ENCODE measurements around the gene CATSPERD. TPM values are rescaled to one million over a fixed set of nuclear protein-coding genes. Genes with fewer than 3 reads are reported as not detected.

CATSPERD gene
- not detected for polyA plus RNA-seq (2012; ENCODE audit: missing spikeins)

- FAIRE-seq: peak; percentile 98
- peak; percentile 97 for DNase-seq (ENCODE audit: insufficient read length)
- TF ChIP-seq TAF1 (IDR thresholded peaks at IDR 0.05; ENCODE audit: borderline replicate concordance, low read depth, low read length): peak; percentile 78; the same call in 1 of the 2 replicates
- TF ChIP-seq POLR2AphosphoS5 (IDR thresholded peaks at IDR 0.05; ENCODE audit: low read depth, low read length): peak; percentile 82
- TF ChIP-seq POLR2A (IDR thresholded peaks at IDR 0.05; ENCODE audit: low read depth, low read length): peak; percentile 90
Observed at GRCh38 chr19:5719961-5720790, at the start of gene CATSPERD, which contains the start of gene LONP1. CATSPERD (plus strand) TSS chr19:5720637; CDS start chr19:5720738, 101 bp downstream. LONP1 (minus strand) TSS chr19:5720146; CDS start chr19:5720132, 14 bp downstream.

GRCh38 chr19:5671600-5671999 is 48.8 kb upstream of the CATSPERD start:
- DNase-seq (ENCODE audit: insufficient read length) (no peak), FAIRE-seq (no peak)
- TF ChIP-seq POLR2AphosphoS5 (IDR thresholded peaks at IDR 0.05; ENCODE audit: low read depth, low read length): no peak
- no peak for TF ChIP-seq TAF1 (IDR thresholded peaks at IDR 0.05; ENCODE audit: borderline replicate concordance, low read depth, low read length)
- TF ChIP-seq POLR2A (IDR thresholded peaks at IDR 0.05; ENCODE audit: low read depth, low read length): no peak

- DNase-seq (ENCODE audit: insufficient read length): no peak
- TF ChIP-seq POLR2A (IDR thresholded peaks at IDR 0.05; ENCODE audit: low read depth, low read length) (0 out of 2 replicates have a peak, but pooled peaks have one; percentile 20), POLR2AphosphoS5 (IDR thresholded peaks at IDR 0.05; ENCODE audit: low read depth, low read length) (no peak)
- no peak for FAIRE-seq
Observed at GRCh38 chr19:5672708-5673459, 47.6 kb upstream of the CATSPERD start.

DNA sequence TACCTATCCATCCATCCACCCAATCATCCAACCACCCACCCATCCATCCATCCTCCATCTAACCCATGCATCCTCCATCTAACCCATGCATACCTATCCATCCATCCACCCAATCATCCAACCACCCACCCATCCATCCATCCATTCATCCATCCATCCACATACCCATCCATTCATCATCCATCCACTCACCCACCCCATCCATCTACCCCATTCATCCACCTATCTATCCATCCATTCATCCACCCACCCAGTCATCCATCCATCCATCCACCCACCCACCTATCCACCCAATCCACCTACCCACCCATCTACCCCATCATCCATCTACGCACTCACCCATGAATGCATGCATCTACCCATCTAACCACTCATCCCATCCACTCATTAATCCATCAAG is 46.7 kb upstream of the CATSPERD start:
- DNase-seq (ENCODE audit: insufficient read length) (no peak), FAIRE-seq (peak; percentile 78)
- TF ChIP-seq POLR2A (IDR thresholded peaks at IDR 0.05; ENCODE audit: low read depth, low read length) (no peak), POLR2AphosphoS5 (IDR thresholded peaks at IDR 0.05; ENCODE audit: low read depth, low read length) (no peak), TAF1 (IDR thresholded peaks at IDR 0.05; ENCODE audit: borderline replicate concordance, low read depth, low read length) (no peak)

GRCh38 chr19:5674714-5675113 is 45.7 kb upstream of the CATSPERD start:
- FAIRE-seq (no peak), DNase-seq (ENCODE audit: insufficient read length) (no peak)
- no peak for TF ChIP-seq POLR2A (IDR thresholded peaks at IDR 0.05; ENCODE audit: low read depth, low read length)
- no peak for TF ChIP-seq TAF1 (IDR thresholded peaks at IDR 0.05; ENCODE audit: borderline replicate concordance, low read depth, low read length)
- TF ChIP-seq POLR2AphosphoS5 (IDR thresholded peaks at IDR 0.05; ENCODE audit: low read depth, low read length): no peak

DNA sequence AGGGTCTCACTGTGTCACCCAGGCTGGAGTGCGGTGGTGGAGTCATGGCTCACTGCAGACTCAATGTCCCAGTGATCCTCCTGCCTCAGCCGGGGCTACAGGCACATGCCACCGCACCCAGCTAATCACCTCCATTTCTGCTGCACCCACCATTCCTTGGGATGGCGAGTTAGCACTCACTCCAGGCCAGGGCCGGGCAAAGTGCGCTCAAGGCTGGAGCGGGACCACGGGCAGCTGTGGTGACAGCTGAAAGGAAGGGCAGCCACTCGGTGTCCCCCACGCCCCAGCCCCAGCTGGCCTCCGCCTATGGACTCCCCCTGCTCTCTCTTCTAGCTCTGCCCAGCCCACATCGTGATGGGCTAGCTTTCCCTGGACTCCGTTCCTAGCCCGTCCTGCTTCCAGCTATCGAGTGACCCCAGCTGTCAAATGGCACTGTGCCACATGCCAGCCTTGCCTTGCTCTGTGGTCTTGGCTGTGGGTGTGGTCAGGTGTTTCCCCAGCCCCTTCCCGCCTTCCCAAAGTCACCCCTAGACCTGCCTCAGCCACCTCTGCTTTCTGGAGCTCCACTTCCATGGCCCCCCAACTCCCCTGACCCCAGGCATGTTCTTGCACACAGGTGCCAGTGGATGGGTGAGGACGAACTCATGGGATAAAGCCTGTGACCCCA is 44.2 kb upstream of the CATSPERD start:
- no peak for FAIRE-seq
- no peak for DNase-seq (ENCODE audit: insufficient read length)
- TF ChIP-seq TAF1 (IDR thresholded peaks at IDR 0.05; ENCODE audit: borderline replicate concordance, low read depth, low read length): no peak
- TF ChIP-seq POLR2AphosphoS5 (IDR thresholded peaks at IDR 0.05; ENCODE audit: low read depth, low read length): no peak
- no peak; the same call in 1 of the 2 replicates for TF ChIP-seq POLR2A (IDR thresholded peaks at IDR 0.05; ENCODE audit: low read depth, low read length)

DNA sequence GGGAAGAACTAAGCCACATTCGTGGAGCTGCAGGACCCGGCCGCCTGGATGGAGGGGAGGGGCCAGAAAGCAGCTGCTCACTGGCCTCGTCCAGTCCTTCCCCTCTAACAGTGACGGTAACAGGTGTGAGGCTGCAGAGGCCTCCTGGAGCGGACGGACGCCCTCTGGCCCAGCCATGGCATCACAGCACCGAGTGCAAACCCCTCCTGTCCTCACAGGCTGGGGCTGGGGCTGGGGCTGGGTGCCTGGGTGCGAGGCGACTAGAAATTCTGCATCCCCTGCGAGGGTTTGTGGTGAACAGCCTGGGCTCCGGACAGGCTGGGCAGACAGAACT is 43.7 kb upstream of the CATSPERD start:
- no peak for TF ChIP-seq POLR2AphosphoS5 (IDR thresholded peaks at IDR 0.05; ENCODE audit: low read depth, low read length)
- no peak for TF ChIP-seq POLR2A (IDR thresholded peaks at IDR 0.05; ENCODE audit: low read depth, low read length)
- TF ChIP-seq TAF1 (IDR thresholded peaks at IDR 0.05; ENCODE audit: borderline replicate concordance, low read depth, low read length): no peak
- DNase-seq (ENCODE audit: insufficient read length) (no peak), FAIRE-seq (no peak)

- FAIRE-seq (no peak), DNase-seq (ENCODE audit: insufficient read length) (no peak)
- TF ChIP-seq POLR2A (IDR thresholded peaks at IDR 0.05; ENCODE audit: low read depth, low read length) (no peak), TAF1 (IDR thresholded peaks at IDR 0.05; ENCODE audit: borderline replicate concordance, low read depth, low read length) (no peak), POLR2AphosphoS5 (IDR thresholded peaks at IDR 0.05; ENCODE audit: low read depth, low read length) (no peak)
Observed at GRCh38 chr19:5677136-5677535, 43.3 kb upstream of the CATSPERD start.

DNA sequence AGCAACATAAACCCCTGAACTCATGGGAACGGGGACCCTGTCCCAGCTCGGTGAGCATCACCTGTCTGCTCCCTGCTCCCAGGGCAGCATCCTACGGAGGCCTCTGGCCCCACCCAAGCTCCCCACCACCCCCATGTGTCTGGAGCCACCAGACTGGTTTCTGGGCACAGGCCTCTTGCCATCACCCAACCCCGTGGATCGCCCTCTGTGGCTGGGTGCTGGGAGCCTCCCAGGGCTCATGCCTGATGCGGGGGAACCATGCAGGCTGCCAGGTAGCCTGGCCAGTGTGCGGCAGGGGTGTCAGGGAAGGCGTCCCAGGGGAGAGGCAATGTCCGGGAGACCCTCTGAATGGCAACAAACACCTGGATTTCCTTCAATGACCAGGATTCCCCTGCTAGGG is 42.9 kb upstream of the CATSPERD start:
- TF ChIP-seq POLR2AphosphoS5 (IDR thresholded peaks at IDR 0.05; ENCODE audit: low read depth, low read length) (no peak), POLR2A (IDR thresholded peaks at IDR 0.05; ENCODE audit: low read depth, low read length) (no peak), TAF1 (IDR thresholded peaks at IDR 0.05; ENCODE audit: borderline replicate concordance, low read depth, low read length) (no peak)
- DNase-seq (ENCODE audit: insufficient read length): no peak
- no peak for FAIRE-seq

- FAIRE-seq (no peak), DNase-seq (ENCODE audit: insufficient read length) (no peak)
- no peak for TF ChIP-seq TAF1 (IDR thresholded peaks at IDR 0.05; ENCODE audit: borderline replicate concordance, low read depth, low read length)
- TF ChIP-seq POLR2AphosphoS5 (IDR thresholded peaks at IDR 0.05; ENCODE audit: low read depth, low read length): no peak
- TF ChIP-seq POLR2A (IDR thresholded peaks at IDR 0.05; ENCODE audit: low read depth, low read length): no peak
Observed at GRCh38 chr19:5678071-5678718, 42.2 kb upstream of the CATSPERD start.

All from GM12892 (cell line).